GM18505 (cell line): Measurements from ENCODE around the gene C5orf22.
"Not testable (repeated sequence)": the region's sequence is repeated elsewhere in the genome, so short reads cannot be mapped to it uniquely, and the experiment has no call there.

Source experiments
- ATAC-seq: cut with Tn5 transposase; IDR thresholded peaks from one replicate; pipeline ENCODE4 v1.9.1; 2021; ENCODE audit not compliant: unreplicated experiment
- POLR2A ChIP-seq: IDR thresholded peaks from 4 replicates; pipeline ENCODE4 v1.6.1; 2011; ENCODE audit warnings: borderline replicate concordance; ENCODE audit not compliant: insufficient read depth, insufficient read length; ENCODE audit errors: extremely low read depth

The C5orf22 gene

DNA sequence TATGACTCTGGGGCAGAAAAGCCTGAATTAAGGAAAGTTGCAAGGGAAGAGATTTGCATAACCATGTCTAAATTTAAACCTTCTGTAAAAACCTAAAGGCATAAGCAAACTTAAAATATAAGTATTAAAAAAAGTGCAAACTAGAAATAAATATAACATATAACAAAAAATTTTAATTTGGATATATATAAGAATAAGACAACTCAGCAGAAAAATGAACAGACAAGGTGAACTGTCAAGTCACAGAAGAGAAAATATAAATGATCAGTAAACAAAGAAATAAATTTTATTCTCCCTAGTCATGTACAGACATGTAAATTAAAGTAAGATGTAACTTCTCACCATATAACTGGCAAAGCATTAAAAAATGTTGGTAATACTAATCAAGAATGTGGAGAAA lies 37.0 kb downstream of the C5orf22 start:
- no peak for ATAC-seq
- TF ChIP-seq POLR2A: no peak

DNA sequence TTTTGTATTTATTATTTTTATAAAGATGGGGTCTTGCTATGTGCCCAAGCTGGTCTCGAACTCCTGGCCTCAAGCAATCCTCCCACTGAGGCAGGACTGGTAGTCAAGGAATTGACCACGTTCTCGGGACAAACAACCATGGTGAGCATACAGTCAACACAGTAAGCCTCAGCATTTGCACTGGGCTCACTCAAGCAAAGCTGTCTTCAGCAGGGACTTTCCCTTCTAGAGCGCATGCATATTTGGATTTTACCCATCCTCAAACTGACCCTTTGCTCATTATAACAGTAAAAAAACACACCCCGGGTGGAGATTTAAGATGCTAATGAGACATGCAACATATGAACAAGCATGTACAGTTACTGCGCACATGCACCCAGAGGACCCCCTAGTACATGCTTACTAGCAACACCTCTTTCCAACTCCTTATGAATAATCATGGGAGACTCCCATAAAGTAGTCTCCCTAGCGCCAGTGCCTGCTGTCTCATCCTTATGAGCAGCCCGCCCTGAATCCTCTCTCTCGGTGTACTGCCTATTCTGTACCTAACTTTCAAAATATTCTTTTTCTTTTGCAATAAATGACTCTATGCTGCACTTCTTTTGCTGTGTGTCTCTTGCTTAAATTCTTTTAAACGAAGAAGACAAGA lies 41.5 kb downstream of the C5orf22 start:
- TF ChIP-seq POLR2A: no peak
- peak; percentile 93 for ATAC-seq

GRCh38 chr5:31574772-31575171 lies 42.7 kb downstream of the C5orf22 start:
- ATAC-seq: no peak
- no peak for TF ChIP-seq POLR2A

GRCh38 chr5:31577438-31577837 lies 45.3 kb downstream of the C5orf22 start:
- no peak for TF ChIP-seq POLR2A
- ATAC-seq: no peak

DNA sequence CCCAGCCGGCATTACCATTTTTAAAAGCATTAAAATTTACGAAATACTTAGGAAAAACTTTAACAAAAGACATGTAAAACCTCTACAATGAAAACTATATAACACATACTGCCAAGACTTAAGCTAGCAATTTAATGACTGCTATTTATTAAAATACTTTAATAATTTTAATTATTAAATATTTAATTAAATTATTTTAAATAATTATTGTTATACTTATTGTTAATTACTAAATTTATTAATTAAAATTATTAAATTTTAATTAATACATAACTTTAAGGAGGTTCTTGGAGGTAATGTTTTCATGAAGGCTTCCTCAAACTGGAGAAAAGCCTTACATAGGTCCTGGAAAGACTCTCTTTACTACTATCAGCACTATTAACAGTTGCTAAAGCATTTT lies 47.5 kb downstream of the C5orf22 start:
- ATAC-seq: no peak
- TF ChIP-seq POLR2A: no peak

GRCh38 chr5:31581498-31582099 lies 49.5 kb downstream of the C5orf22 start:
- TF ChIP-seq POLR2A: no peak
- ATAC-seq: no peak

DNA sequence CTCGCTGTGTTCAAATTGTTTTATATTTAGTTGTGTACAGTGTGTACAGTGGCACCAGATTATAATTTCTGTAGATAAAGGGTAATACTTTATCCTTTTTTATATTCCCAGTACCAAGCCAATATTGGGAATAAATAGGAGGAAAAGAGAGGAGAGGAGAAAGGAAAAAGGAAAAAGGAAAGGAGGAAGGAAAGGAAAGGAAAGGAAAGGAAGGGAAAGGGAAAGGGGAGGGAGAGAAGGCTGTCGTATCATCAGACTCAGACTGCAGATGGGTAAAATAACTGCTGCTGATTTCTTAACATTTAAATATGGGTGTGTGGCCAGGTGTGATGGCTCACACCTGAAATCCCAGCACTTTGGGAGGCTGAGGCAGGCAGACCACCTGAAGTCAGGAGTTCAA lies 51.0 kb downstream of the C5orf22 start:
- no peak for TF ChIP-seq POLR2A
- no peak for ATAC-seq

DNA sequence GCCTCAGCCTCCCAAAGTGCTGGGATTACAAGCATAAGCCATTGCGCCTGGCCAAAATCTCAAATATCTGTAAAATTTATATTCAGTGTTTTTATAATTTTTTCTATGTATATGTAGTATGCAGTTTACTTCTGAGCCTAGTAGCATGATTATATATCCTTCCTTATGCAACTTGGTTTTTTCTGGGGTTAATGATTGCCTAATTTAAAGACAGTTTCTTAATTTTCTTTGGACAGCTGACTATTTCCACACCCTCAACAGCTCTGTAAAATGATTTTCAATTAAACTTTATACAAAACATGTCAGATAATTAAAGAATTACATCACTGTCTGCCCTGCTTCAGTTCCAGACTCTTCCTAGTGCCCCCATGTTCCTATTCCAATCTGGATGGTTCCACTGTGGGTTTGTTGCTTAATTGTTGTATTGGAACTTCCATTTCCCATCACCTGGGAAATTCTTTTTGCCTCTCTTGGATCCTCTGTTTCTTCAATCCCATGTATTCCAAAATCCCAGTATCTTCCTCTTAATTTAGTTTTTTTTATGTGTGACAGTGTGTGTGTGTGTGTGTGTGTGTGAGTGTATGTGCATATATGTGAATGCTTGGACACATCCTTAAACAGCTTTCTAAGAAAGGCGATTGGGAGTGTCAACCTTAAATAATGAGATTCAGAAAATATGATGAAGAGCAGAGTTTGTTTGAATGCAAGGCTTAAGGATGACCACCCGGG lies 53.2 kb downstream of the C5orf22 start:
- no peak for ATAC-seq
- no peak for TF ChIP-seq POLR2A

DNA sequence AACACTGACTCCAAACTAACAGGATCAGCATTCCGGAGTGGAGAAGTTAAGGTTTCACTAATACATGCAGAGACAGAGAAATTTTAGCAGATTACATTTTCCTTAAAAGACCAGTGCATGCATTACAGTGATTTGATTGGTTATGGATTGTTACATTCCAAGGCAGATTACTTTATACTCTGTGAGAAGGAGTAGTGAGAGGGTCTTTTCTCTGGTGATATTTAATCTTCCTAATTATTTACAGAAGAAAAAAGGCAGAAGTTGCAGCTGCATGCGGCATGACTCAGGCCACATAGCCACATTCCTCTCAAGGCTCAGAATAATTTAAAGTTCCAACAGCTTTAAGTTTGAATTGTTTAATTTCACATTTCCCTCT lies 53.8 kb downstream of the C5orf22 start:
- ATAC-seq: no peak

DNA sequence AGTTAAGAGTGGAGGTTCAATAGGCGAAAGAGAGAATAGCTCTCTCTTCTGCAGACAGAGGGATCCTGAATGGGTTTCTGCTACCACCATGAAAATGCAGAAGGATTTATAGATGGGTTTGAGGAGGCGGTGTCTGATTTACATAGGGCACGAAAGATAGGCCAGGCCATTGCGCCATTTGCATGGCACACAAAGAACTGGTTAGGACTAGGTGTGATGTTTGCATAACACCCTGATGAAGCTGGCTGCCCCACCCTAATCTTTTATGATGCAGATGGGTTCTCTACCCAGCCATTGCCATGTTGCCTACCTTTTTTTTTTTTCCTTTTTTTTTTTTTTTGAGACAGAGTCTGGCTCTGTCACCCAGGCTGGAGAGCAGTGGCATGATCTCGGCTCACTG lies 55.4 kb downstream of the C5orf22 start:
- TF ChIP-seq POLR2A: no peak
- ATAC-seq: no peak

More for the DNA sequence above, 53.8 kb downstream of the C5orf22 start:
- TF ChIP-seq POLR2A: no peak

DNA sequence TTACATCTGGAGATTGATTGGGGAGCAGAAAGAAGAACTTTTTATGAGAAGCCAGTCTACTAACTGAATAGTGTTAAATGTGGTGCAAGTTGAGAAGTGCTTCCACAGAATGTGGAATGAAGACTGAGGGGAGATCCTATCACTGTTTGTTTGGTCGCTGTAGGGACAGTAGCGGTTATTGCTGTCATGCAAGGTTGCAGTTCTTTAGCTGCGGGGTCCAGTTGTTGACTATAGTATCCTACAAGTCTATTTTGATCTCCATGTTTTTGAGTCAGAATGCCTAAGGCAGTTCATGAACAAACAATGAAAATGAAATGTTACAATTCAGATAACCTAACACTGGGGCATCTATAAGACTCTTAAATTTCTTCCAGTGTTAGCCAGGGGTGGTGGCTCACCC lies 61.6 kb downstream of the C5orf22 start:
- TF ChIP-seq POLR2A: no peak

GRCh38 chr5:31596354-31596753 lies 64.3 kb downstream of the C5orf22 start:
- no peak for ATAC-seq

More for the DNA sequence above, 61.6 kb downstream of the C5orf22 start:
- ATAC-seq: no peak

DNA sequence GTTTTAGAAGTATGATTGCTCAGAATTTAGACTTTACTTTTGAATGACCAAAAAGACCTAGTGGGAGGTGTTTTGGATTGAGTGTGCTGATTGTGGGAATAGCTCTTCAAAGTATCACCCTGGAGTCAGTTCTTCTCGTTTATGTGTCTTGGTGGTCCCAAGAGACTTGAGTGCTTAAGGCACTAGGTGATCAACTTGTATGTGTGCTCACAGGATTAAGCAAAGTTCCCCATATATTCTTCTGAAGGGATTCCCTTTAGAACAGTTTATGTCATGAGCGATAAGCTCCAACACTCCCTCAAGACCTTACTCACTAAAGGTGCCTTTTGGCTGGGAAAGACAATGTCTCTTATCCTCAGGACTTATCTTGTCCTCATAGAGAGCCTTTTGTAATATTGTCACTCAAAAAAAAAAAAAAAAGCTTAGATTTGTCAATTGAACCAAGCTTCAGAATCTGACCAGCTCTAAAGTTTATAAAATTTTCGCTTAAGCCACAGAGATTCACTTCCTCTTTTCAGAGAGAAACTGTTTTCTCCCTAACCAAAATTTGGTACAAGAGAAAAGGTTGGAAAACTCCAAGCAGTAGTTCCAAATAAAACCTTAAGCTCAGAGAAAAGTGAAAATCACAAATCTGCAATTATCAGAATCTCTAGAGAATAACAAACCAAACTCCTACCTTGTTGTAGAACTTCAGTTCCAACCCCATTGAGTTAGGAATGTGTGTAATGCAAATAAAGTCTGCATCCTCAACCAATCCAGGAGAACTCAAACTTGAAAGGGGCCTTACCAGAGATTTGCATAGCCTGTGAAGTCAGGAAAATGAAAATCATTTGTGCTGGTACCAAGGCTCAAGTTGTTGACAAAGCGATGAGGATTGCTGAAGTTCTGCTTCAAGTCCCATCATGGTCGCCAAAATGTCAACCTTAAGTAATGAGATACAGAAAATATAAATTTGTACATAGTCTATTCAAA lies 66.8 kb downstream of the C5orf22 start:
- no peak for TF ChIP-seq POLR2A
- ATAC-seq: no peak

More at GRCh38 chr5:31596354-31596753, 64.3 kb downstream of the C5orf22 start:
- TF ChIP-seq POLR2A: no peak

- ATAC-seq: not testable (repeated sequence)
These were observed 70.2 kb downstream of the C5orf22 start for GRCh38 chr5:31602305-31602704.
